CD4-positive, alpha-beta T cell (primary cell): ENCODE results near the gene SUGP2. TPM values are rescaled to one million over a fixed set of nuclear protein-coding genes. Genes with fewer than 3 reads are reported as not detected.

Experiments
- ATAC-seq: fragments of 200-7000 bp; cut with Tn5 transposase; one replicate; pipeline ENCODE4 v1.10.0; 2022; ENCODE audit warnings: mild to moderate bottlenecking; ENCODE audit not compliant: poor library complexity
- CTCF ChIA-PET: fragments of 350-600 bp; sonication (Branson Sonifier 250); formaldehyde crosslinking; loops from one replicate; lab custom pipeline; 2021; ENCODE audit warnings: antibody characterized with exemption, inconsistent platforms; lab: Charles Lee
- POLR2A ChIA-PET: fragments of 350-600 bp; sonication (Branson Sonifier 250); formaldehyde crosslinking; loops from one replicate; lab custom pipeline; 2021; ENCODE audit warnings: antibody characterized with exemption, inconsistent platforms; lab: Charles Lee
- DNase-seq, 14 experiments: peaks; one replicate each; pipeline ENCODE4 v3.0.0-alpha.2; 2013 to 2020; ENCODE audit warnings: mixed read lengths in 2 of 14
- H3K27ac ChIP-seq, 2 donors: one replicate each; pipeline versions ENCODE4 v1.5.1 to v1.7.0; 2013; ENCODE audit warnings: low read length in 2 of 2, low read depth in 1 of 2, mild to moderate bottlenecking in 1 of 2
- H3K27me3 ChIP-seq, 2 experiments: 1 replicate in 1 of 2; 2 replicates in 1 of 2; pipeline versions ENCODE4 v1.6.1 to v1.7.0; 2013; ENCODE audit warnings: low read length in 2 of 2, control low read depth in 1 of 2, mild to moderate bottlenecking in 1 of 2, moderate library complexity in 1 of 2; ENCODE audit not compliant: insufficient read depth in 2 of 2, control insufficient read depth in 1 of 2
- H3K36me3 ChIP-seq: one replicate; pipeline ENCODE4 v1.6.1; 2013; ENCODE audit warnings: low read length, control low read depth; ENCODE audit not compliant: insufficient read depth
- H3K4me1 ChIP-seq: one replicate; pipeline ENCODE4 v1.6.1; 2013; ENCODE audit warnings: low read length, control low read depth; ENCODE audit not compliant: insufficient read depth
- H3K4me3 ChIP-seq: one replicate; pipeline ENCODE4 v1.5.1; 2013; ENCODE audit warnings: mild to moderate bottlenecking, low read length, moderate library complexity
- H3K9me3 ChIP-seq, 2 experiments: 1 replicate in 1 of 2; 2 replicates in 1 of 2; pipeline versions ENCODE4 v1.6.1 to v1.7.0; 2013; ENCODE audit warnings: low read length in 2 of 2, mild to moderate bottlenecking in 2 of 2, control low read depth in 1 of 2, moderate library complexity in 1 of 2; ENCODE audit not compliant: control insufficient read depth in 1 of 2, insufficient read depth in 1 of 2
- H3K27ac Mint-ChIP-seq: one replicate; pipeline ENCODE4 v1.8.0; 2020; ENCODE audit warnings: mixed read lengths
- H3K27me3 Mint-ChIP-seq: one replicate; pipeline ENCODE4 v1.8.0; 2021; ENCODE audit warnings: mixed read lengths
- H3K36me3 Mint-ChIP-seq: one replicate; pipeline ENCODE4 v1.8.0; 2021; ENCODE audit warnings: low read depth, mixed read lengths
- H3K4me1 Mint-ChIP-seq: one replicate; pipeline ENCODE4 v1.8.0; 2021; ENCODE audit warnings: low read depth, mixed read lengths
- H3K4me3 Mint-ChIP-seq: one replicate; pipeline ENCODE4 v1.8.0; 2020; ENCODE audit warnings: mild to moderate bottlenecking, mixed read lengths
- H3K9me3 Mint-ChIP-seq: one replicate; pipeline ENCODE4 v1.8.0; 2020; ENCODE audit warnings: mixed read lengths
- CTCF ChIP-seq: fragments of 200-600 bp; IDR thresholded peaks from one replicate; pipeline ENCODE4 v1.8.0; 2022; ENCODE audit warnings: antibody characterized with exemption, mild to moderate bottlenecking
- intact Hi-C, 2 experiments: fragments of 100-400 bp; cut with DNase I in 1 of 2; cut with micrococcal nuclease in 1 of 2; formaldehyde crosslinking; loops; one replicate each; pipeline versions ENCODE4 v1.15.1 to v1.9.0; 2023 to 2025; cut with DNase I, micrococcal nuclease
- total RNA-seq, 174 experiments: library from RNA in 2 of 174; stranded (reverse) in 2 of 174; gene quantifications; one replicate each; pipeline ENCODE4 v1.2.3 and lab custom pipeline; 2021 to 2026

SUGP2 gene
- total RNA-seq, 2 experiments from 2014 or later: 106 to 110 TPM

DNA sequence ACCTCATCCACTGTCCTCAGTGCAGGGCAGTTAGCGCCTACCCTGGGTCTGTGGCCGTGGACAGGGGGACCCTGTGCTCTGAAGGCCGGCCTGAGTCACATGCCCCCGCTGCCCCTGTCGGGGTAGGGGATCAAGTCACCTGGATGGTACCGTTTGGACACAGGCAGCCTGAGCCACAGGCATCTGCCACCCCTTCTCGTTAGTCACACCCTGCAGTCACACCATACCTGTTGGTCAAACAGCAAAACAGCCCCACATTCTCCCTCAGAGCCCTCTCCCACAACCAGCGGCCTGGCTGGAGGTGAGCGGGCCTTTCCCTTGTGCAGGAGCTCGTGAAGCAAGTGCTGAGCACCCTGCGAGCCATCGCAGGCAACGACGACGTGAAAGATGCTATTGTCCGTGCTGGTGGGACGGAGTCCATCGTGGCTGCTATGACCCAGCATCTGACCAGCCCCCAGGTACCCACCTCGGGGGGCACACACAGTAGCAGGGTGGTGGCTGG is 21.7 kb upstream of the SUGP2 start:
- intact Hi-C loops: loop anchor here in 1 of 2 experiments (2.0 kb wide), 1 partner anchor 60 kb away; no protein-coding TSS in a partner anchor

DNA sequence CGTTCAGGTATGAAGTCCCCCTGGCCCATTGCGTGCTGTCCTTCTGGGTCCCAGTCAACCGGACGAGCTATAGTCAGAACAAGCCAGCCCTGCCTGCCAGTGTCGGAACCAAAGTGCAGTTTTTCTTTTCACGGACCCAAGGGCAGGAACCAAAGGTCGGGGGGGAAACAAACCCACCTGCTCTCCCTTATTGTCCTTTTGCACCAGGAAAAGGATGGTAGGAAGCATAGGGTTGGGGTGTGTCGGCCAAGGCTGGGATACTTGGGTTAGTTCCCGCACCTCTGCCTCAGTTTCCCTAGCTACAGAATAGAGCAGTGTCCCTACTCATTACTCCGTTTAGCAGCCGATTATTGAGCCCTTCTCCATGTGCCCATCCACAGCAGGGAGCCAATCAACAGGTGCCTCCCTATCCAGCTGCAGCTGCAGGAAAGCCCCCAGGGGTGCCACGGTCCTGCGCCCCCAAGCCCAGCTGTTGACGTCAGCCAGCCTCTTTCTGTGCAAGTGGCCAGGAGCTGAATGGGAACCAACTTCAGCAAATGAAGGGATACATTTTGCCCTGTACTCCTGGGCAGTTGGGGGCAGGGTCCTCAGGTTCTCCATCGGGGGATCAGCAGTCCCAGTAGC is 21.1 kb upstream of the SUGP2 start:
- peaks cover 52% of the 10 kb centered on the region for H3K36me3 Mint-ChIP-seq
- no peaks in the 10 kb centered on the region for H3K27me3 Mint-ChIP-seq
- Histone ChIP-seq H3K9me3 (no peaks in the 10 kb centered on the region), H3K36me3 (peaks cover 47% of the 10 kb centered on the region), H3K27ac (no peak overlapping the region), H3K4me1 (no peaks in the 10 kb centered on the region), H3K27me3 (no peaks in the 10 kb centered on the region), H3K4me3 (no peak overlapping the region)
- ATAC-seq: no peak
- CTCF ChIA-PET: no interaction called here
- POLR2A ChIA-PET: no interaction called here
- H3K4me3 Mint-ChIP-seq: no peak overlapping the region
- no peak for DNase-seq
- no peaks in the 10 kb centered on the region for H3K9me3 Mint-ChIP-seq
- TF ChIP-seq CTCF: no peak
- H3K27ac Mint-ChIP-seq: no peak overlapping the region
- intact Hi-C loops: loop anchor here in 1 of 2 experiments (2.0 kb wide), 1 partner anchor 60 kb away; no protein-coding TSS in a partner anchor
- no peaks in the 10 kb centered on the region for H3K4me1 Mint-ChIP-seq

More for the DNA sequence above, 21.7 kb upstream of the SUGP2 start:
- H3K27me3 Mint-ChIP-seq: no peaks in the 10 kb centered on the region
- Histone ChIP-seq H3K36me3 (peaks cover 46% of the 10 kb centered on the region), H3K4me1 (no peaks in the 10 kb centered on the region), H3K27me3 (no peaks in the 10 kb centered on the region), H3K27ac (no peak overlapping the region), H3K4me3 (no peak overlapping the region), H3K9me3 (no peaks in the 10 kb centered on the region)
- no peak for TF ChIP-seq CTCF
- POLR2A ChIA-PET: no interaction called here
- no peak overlapping the region for H3K4me3 Mint-ChIP-seq
- peaks cover 49% of the 10 kb centered on the region for H3K36me3 Mint-ChIP-seq
- H3K9me3 Mint-ChIP-seq: no peaks in the 10 kb centered on the region
- CTCF ChIA-PET: no interaction called here
- ATAC-seq (no peak), DNase-seq (no peak)
- H3K4me1 Mint-ChIP-seq: no peaks in the 10 kb centered on the region
- H3K27ac Mint-ChIP-seq: no peak overlapping the region

- Mint-ChIP-seq H3K4me1 (no peaks in the 10 kb centered on the region), H3K9me3 (no peaks in the 10 kb centered on the region), H3K4me3 (no peak overlapping the region), H3K27ac (no peak overlapping the region), H3K27me3 (no peaks in the 10 kb centered on the region), H3K36me3 (peaks cover 55% of the 10 kb centered on the region)
- H3K4me3 ChIP-seq: no peak overlapping the region
- ChIA-PET POLR2A (no interaction called here), CTCF (no interaction called here)
- H3K9me3 ChIP-seq: no peaks in the 10 kb centered on the region
- intact Hi-C loops: loop anchor here (1.0 to 2.0 kb wide), 4 partner anchors 61 to 121 kb away; no protein-coding TSS in a partner anchor
- no peaks in the 10 kb centered on the region for H3K27me3 ChIP-seq
- ATAC-seq: peak; percentile 79
- H3K4me1 ChIP-seq: no peaks in the 10 kb centered on the region
- H3K36me3 ChIP-seq: peaks cover 50% of the 10 kb centered on the region
- DNase-seq: peak; percentile 42 to 84 (median 62)
- H3K27ac ChIP-seq: no peak overlapping the region
- TF ChIP-seq CTCF: peak; percentile 87
Measured at GRCh38 chr19:19053508-19054314, 20.4 kb upstream of the SUGP2 start.
